GM12878 (cell line): ENCODE results near the gene PROSER2. TPM values are rescaled to one million over a fixed set of nuclear protein-coding genes. Genes with fewer than 3 reads are reported as not detected.

Experiments used
- ATAC-seq: fragments of 200-7000 bp; cut with Tn5 transposase; 3 replicates; pipeline ENCODE4 v1.9.1; 2020; ENCODE audit warnings: mild to moderate bottlenecking, moderate library complexity
- BruUV-seq: library from RNA; stranded (reverse); fragments of 400-500 nt; replicated peaks from 2 replicates; lab custom pipeline; 2021; lab: Mats Ljungman, UMichigan
- CTCF ChIA-PET: fragments of 300-600 bp; sonication (Branson Sonifier 250); formaldehyde crosslinking; extraction: SDS; loops from one replicate; lab custom pipeline; 2021; ENCODE audit warnings: inconsistent platforms; lab: Yijun Ruan, JAX
- POLR2A ChIA-PET: fragments of 350-600 bp; formaldehyde crosslinking; extraction: SDS; loops from one replicate; lab custom pipeline; 2021; ENCODE audit warnings: inconsistent platforms; lab: Charles Lee
- RAD21 ChIA-PET: fragments of 300-600 bp; sonication (Branson Sonifier 250); formaldehyde crosslinking; loops from one replicate; lab custom pipeline; 2023; ENCODE audit warnings: antibody characterized with exemption; ENCODE audit not compliant: unreplicated experiment; lab: Charles Lee
- SMC1A ChIA-PET: fragments of 300-600 bp; sonication (Branson Sonifier 250); formaldehyde crosslinking; loops from one replicate; lab custom pipeline; 2023; ENCODE audit not compliant: unreplicated experiment, uncharacterized antibody; lab: Charles Lee
- DNase-seq: peaks from one replicate; pipeline ENCODE4 v3.0.0-alpha.2; 2011; ENCODE audit warnings: low read depth, low spot score
- FAIRE-seq: peaks from 3 replicates; lab custom pipeline; 2011; peaks lifted over from hg19 to GRCh38; lab: Jason Lieb, UNC
- H2AFZ ChIP-seq: 2 replicates; pipeline ENCODE4 v1.6.0; 2011; ENCODE audit warnings: low read depth, low read length, control low read depth; ENCODE audit not compliant: control insufficient read depth
- H3K27ac ChIP-seq: 2 replicates; pipeline ENCODE4 v1.5.1; 2011; ENCODE audit warnings: control low read depth; ENCODE audit not compliant: control insufficient read depth, insufficient read depth
- H3K27me3 ChIP-seq, 2 experiments: replicated peaks in 1 of 2; 2 replicates each; pipeline versions ENCODE4 v1.6.0 to v1.6.1; 2011; ENCODE audit warnings: low read length in 1 of 2; ENCODE audit not compliant: control insufficient read depth in 2 of 2, insufficient read depth in 2 of 2
- H3K36me3 ChIP-seq, 2 experiments: 2 replicates each; pipeline ENCODE4 v1.5.1; 2011; ENCODE audit warnings: low read length in 1 of 2; ENCODE audit not compliant: control insufficient read depth in 2 of 2, insufficient read depth in 2 of 2
- H3K4me1 ChIP-seq: 2 replicates; pipeline ENCODE4 v1.6.1; 2011; ENCODE audit warnings: mild to moderate bottlenecking, low read length, moderate library complexity, mixed read lengths; ENCODE audit not compliant: control insufficient read depth, insufficient read depth
- H3K4me2 ChIP-seq: 2 replicates; pipeline ENCODE4 v1.6.0; 2011; ENCODE audit warnings: control low read depth; ENCODE audit not compliant: control insufficient read depth, insufficient read depth
- H3K4me3 ChIP-seq: fragments of 200-600 bp; sonication (generic); 2 replicates; pipeline ENCODE4 v1.5.1; 2016
- H3K79me2 ChIP-seq: 2 replicates; pipeline ENCODE4 v1.6.0; 2011; ENCODE audit warnings: low read length; ENCODE audit not compliant: control insufficient read depth, insufficient read depth
- H3K9ac ChIP-seq: 2 replicates; pipeline ENCODE4 v1.8.0; 2011; ENCODE audit warnings: low read length, control low read depth, mixed read lengths; ENCODE audit not compliant: control insufficient read depth, insufficient read depth
- H3K9me3 ChIP-seq: replicated peaks from 3 replicates; pipeline ENCODE4 v1.5.1; 2011; ENCODE audit warnings: mild to moderate bottlenecking, low read length; ENCODE audit not compliant: control insufficient read depth, insufficient read depth
- H4K20me1 ChIP-seq: 2 replicates; pipeline ENCODE4 v1.6.0; 2011; ENCODE audit not compliant: control insufficient read depth, insufficient read depth
- KDM1A ChIP-seq: fragments of 200-600 bp; sonication (generic); IDR thresholded peaks from 2 replicates; pipeline ENCODE4 v1.6.1; 2016; ENCODE audit warnings: borderline replicate concordance
- MYC ChIP-seq: IDR thresholded peaks from 2 replicates; pipeline ENCODE4 v1.6.1; 2011; ENCODE audit warnings: mild to moderate bottlenecking, low read length, moderate library complexity, inconsistent platforms; ENCODE audit not compliant: insufficient read depth, insufficient replicate concordance, insufficient read length, severe bottlenecking
- NR2C1 ChIP-seq: fragments of 450-650 bp; IDR thresholded peaks from 2 replicates; pipeline ENCODE4 v1.6.1; 2017; ENCODE audit warnings: antibody characterized with exemption, mild to moderate bottlenecking, moderate library complexity
- NR2C2 ChIP-seq: IDR thresholded peaks from 2 replicates; pipeline ENCODE4 v1.6.1; 2011; ENCODE audit warnings: borderline replicate concordance, low read depth; ENCODE audit not compliant: control insufficient read depth, insufficient read length
- RAD21 ChIP-seq: IDR thresholded peaks from 2 replicates; pipeline ENCODE4 v1.6.1; 2011; ENCODE audit warnings: mild to moderate bottlenecking, low read depth, low read length, moderate library complexity; ENCODE audit not compliant: insufficient read depth
- SMAD1 ChIP-seq: fragments of 450-650 bp; IDR thresholded peaks from 2 replicates; pipeline ENCODE4 v1.6.1; 2018; ENCODE audit warnings: mild to moderate bottlenecking, low read depth; ENCODE audit not compliant: partially characterized antibody
- ZNF24 ChIP-seq: fragments of 450-650 bp; IDR thresholded peaks from 2 replicates; pipeline ENCODE4 v1.6.1; 2017; ENCODE audit warnings: antibody characterized with exemption, mild to moderate bottlenecking
- ZNF274 ChIP-seq: IDR thresholded peaks from one replicate; pipeline ENCODE4 v1.8.0; 2011; ENCODE audit not compliant: insufficient read length, insufficient read depth
- WGBS: methylation state at CpG from one replicate; pipeline ENCODE4 v1.1.6; 2016; ENCODE audit warnings: low lambda C conversion rate; ENCODE audit not compliant: insufficient replicate concordance, insufficient coverage; ENCODE audit errors: missing lambda C conversion rate; 5-methylcytosine and 5-hydroxymethylcytosine counted together
- in situ Hi-C: fragments of 300-500 bp; cut with MboI; formaldehyde crosslinking; loops from 9 replicates; pipeline ENCODE4 v1.14.3; 2018; ENCODE audit warnings: mixed read lengths
- intact Hi-C: fragments of 100-400 bp; cut with micrococcal nuclease; formaldehyde crosslinking; loops from one replicate; pipeline ENCODE4 v1.14.2; 2022; ENCODE audit not compliant: unreplicated experiment
- polyA plus RNA-seq, 11 experiments: library from polyadenylated mRNA; depleted of rRNA in 4 of 11; unstranded in 6 of 11; stranded (reverse) in 5 of 11; fragments of >200 nt; fragmentation: Nextera tagmentation in 4 of 11; fragmentation: Illumina TruSeq in 1 of 11; extraction: Ambion mirVana in 4 of 11; extraction: Trizol in 1 of 11; gene quantifications; 1 replicate in 1 of 11; 2 replicates in 10 of 11; pipeline versions ENCODE4 v1.2.1 to v1.2.3, GENCODE V29; 2011 to 2016; ENCODE audit warnings: inconsistent platforms in 2 of 11, missing spikeins in 2 of 11, low read depth in 1 of 11
- total RNA-seq, 4 experiments: library from RNA; depleted of rRNA in 3 of 4; stranded (reverse); fragments of >200 nt in 3 of 4; fragmentation: Illumina TruSeq in 1 of 4; extraction: Trizol in 1 of 4; gene quantifications; 2 replicates each; pipeline versions ENCODE4 v1.2.1 to v1.2.3, GENCODE V29; 2013 to 2021
- TF ChIP-seq, protein P1 (sequence below): fragments of 450-650 bp; formaldehyde crosslinking; IDR thresholded peaks from 2 replicates; pipeline ENCODE4 v1.5.0; 2022; ENCODE audit warnings: mild to moderate bottlenecking, missing genetic modification characterization
- TF ChIP-seq, protein P2 (sequence below): IDR thresholded peaks from 2 replicates; pipeline ENCODE4 v1.6.1; 2012; ENCODE audit warnings: low read depth, low read length, improper control_type of control experiment
- TF ChIP-seq, protein P3 (sequence below): fragments of 450-650 bp; IDR thresholded peaks from 2 replicates; pipeline ENCODE4 v1.6.1; 2017; ENCODE audit warnings: low read depth, mild to moderate bottlenecking, moderate library complexity

The PROSER2 gene
- total and polyA plus RNA-seq, 10 of the 15 experiments (the other 5 are each of a cell fraction or from before 2014, with no cell fraction given) = 0.04 to 0.25 (median 0.07) TPM; not detected in 6

- TF ChIP-seq, protein P1, sequence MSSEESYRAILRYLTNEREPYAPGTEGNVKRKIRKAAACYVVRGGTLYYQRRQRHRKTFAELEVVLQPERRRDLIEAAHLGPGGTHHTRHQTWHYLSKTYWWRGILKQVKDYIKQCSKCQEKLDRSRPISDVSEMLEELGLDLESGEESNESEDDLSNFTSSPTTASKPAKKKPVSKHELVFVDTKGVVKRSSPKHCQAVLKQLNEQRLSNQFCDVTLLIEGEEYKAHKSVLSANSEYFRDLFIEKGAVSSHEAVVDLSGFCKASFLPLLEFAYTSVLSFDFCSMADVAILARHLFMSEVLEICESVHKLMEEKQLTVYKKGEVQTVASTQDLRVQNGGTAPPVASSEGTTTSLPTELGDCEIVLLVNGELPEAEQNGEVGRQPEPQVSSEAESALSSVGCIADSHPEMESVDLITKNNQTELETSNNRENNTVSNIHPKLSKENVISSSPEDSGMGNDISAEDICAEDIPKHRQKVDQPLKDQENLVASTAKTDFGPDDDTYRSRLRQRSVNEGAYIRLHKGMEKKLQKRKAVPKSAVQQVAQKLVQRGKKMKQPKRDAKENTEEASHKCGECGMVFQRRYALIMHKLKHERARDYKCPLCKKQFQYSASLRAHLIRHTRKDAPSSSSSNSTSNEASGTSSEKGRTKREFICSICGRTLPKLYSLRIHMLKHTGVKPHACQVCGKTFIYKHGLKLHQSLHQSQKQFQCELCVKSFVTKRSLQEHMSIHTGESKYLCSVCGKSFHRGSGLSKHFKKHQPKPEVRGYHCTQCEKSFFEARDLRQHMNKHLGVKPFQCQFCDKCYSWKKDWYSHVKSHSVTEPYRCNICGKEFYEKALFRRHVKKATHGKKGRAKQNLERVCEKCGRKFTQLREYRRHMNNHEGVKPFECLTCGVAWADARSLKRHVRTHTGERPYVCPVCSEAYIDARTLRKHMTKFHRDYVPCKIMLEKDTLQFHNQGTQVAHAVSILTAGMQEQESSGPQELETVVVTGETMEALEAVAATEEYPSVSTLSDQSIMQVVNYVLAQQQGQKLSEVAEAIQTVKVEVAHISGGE (CRISPR knock-in tag) = no peak
- TF ChIP-seq RAD21 = no peak
These were observed 47.1 kb upstream of the PROSER2 start (continued) for GRCh38 chr10:11776080-11776479.

- H3K36me3 ChIP-seq = no peaks in the 10 kb centered on the region
- POLR2A ChIA-PET = no interaction called here
- no peak for FAIRE-seq
- SMC1A ChIA-PET = no interaction called here
- H3K9me3 ChIP-seq = no peaks in the 10 kb centered on the region; the same call in 2 of the 3 replicates
- ATAC-seq = no peak
- CTCF ChIA-PET = interaction anchor here (1.4 to 3.8 kb wide), 2 partner anchors 9 to 205 kb away, joined by 6 to 36 read pairs; no protein-coding TSS in a partner anchor
- H3K4me1 ChIP-seq = no peaks in the 10 kb centered on the region
- BruUV-seq = no TSS peak
- no peaks in the 10 kb centered on the region for H3K79me2 ChIP-seq
- DNase-seq = no peak
- no peak overlapping the region for H3K4me2 ChIP-seq
- TF ChIP-seq, protein P2, sequence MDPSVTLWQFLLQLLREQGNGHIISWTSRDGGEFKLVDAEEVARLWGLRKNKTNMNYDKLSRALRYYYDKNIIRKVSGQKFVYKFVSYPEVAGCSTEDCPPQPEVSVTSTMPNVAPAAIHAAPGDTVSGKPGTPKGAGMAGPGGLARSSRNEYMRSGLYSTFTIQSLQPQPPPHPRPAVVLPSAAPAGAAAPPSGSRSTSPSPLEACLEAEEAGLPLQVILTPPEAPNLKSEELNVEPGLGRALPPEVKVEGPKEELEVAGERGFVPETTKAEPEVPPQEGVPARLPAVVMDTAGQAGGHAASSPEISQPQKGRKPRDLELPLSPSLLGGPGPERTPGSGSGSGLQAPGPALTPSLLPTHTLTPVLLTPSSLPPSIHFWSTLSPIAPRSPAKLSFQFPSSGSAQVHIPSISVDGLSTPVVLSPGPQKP = no peak
- TF ChIP-seq NR2C1 (no peak), KDM1A (no peak), NR2C2 (no peak), ZNF274 (no peak), SMAD1 (no peak), ZNF24 (no peak), MYC (no peak)
- TF ChIP-seq, protein P3, sequence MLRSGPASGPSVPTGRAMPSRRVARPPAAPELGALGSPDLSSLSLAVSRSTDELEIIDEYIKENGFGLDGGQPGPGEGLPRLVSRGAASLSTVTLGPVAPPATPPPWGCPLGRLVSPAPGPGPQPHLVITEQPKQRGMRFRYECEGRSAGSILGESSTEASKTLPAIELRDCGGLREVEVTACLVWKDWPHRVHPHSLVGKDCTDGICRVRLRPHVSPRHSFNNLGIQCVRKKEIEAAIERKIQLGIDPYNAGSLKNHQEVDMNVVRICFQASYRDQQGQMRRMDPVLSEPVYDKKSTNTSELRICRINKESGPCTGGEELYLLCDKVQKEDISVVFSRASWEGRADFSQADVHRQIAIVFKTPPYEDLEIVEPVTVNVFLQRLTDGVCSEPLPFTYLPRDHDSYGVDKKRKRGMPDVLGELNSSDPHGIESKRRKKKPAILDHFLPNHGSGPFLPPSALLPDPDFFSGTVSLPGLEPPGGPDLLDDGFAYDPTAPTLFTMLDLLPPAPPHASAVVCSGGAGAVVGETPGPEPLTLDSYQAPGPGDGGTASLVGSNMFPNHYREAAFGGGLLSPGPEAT = no peak
- TF ChIP-seq, all 136 proteins: peak for 0
- Histone ChIP-seq H3K4me3 (no peak overlapping the region), H2AFZ (no peak overlapping the region), H3K9ac (no peak overlapping the region), H3K27me3 (no peaks in the 10 kb centered on the region), H4K20me1 (no peaks in the 10 kb centered on the region), H3K27ac (no peak overlapping the region)
- intact Hi-C loops = no loop called here
- WGBS = 31% methylated on average over 5 of the region's 6 CpGs
- in situ Hi-C loops = no loop called here
- RAD21 ChIA-PET = interaction anchor here (1.1 kb wide), 1 partner anchor 39 kb away, joined by 4 read pairs; no protein-coding TSS in a partner anchor
These were observed 42.0 kb upstream of the PROSER2 start for GRCh38 chr10:11781114-11781513.
